ENCODE data around the gene LRRC3.

Gene LRRC3

DNA sequence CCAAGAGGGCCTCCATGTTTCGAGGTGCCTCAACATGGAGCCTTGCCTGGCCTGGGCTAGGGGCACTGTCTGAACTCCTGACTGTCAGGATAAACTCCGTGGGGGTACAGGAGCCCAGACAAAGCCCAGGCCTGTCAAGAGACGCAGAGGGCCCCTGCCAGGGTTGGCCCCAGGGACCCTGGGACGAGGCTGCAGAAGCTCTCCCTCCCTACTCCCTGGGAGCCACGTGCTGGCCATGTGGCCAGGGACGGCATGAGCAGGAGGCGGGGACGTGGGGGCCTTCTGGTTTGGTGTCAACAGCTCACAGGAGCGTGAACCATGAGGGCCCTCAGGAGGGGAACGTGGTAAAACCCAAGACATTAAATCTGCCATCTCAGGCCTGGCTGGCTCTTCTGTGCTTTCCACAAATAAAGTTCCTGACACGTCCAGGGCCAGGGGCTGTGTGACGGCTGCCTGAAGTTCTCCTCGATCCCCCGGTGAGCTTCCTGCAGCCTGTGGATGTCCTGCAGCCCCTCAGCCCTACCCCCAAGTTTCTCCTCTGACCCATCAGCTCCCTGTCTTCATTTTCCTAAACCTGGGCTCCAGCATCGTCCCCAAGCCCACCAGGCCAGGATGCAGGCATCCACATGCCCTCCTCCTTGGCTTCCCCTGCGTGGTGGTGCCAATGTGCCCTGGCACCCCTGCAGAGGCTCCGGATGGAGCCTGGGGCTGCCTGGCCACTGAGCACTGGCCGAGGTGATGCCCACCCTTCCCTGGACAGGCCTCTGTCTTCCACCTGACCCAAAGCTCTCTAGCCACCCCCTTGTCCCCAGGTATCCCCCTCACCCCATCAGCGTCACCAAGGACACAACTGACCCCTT is 12.8 kb upstream of the LRRC3 start (continued):
- TF ChIP-seq, protein P1, sequence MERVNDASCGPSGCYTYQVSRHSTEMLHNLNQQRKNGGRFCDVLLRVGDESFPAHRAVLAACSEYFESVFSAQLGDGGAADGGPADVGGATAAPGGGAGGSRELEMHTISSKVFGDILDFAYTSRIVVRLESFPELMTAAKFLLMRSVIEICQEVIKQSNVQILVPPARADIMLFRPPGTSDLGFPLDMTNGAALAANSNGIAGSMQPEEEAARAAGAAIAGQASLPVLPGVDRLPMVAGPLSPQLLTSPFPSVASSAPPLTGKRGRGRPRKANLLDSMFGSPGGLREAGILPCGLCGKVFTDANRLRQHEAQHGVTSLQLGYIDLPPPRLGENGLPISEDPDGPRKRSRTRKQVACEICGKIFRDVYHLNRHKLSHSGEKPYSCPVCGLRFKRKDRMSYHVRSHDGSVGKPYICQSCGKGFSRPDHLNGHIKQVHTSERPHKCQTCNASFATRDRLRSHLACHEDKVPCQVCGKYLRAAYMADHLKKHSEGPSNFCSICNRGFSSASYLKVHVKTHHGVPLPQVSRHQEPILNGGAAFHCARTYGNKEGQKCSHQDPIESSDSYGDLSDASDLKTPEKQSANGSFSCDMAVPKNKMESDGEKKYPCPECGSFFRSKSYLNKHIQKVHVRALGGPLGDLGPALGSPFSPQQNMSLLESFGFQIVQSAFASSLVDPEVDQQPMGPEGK (CRISPR knock-in tag; IDR thresholded peaks at IDR 0.05; ENCODE audit: borderline replicate concordance) = no peak
- no peak for TF ChIP-seq ZNF565 (CRISPR knock-in tag; conservative IDR thresholded peaks at IDR 0.05; ENCODE audit: low read depth)

DNA sequence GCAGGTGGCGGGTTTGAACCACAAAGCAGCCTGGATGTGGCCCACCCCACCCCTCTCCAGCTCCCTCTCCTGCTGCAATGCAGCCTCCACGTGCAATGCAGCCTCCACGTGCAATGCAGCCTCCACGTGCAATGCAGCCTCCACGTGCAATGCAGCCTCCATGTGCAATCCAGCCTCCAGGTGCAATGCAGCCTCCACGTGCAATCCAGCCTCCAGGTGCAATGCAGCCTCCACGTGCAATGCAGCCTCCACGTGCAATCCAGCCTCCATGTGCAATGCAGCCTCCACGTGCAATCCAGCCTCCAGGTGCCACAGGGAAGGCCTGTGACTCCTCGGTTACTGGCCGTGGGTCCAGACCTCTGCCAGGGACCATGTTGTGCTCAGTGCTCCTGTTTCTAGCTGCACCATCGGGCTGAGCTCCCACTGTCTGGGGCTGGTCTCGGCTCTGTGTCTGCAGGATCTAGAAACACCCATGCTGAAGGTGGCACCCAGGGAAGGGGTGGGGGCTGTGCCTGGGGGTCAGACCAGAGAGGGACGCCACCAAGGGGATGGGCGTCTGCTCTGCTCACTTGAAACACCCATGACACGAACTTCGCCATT is 11.9 kb upstream of the LRRC3 start:
- TF ChIP-seq TCF4 (CRISPR knock-in tag; IDR thresholded peaks at IDR 0.05; ENCODE audit: borderline replicate concordance) (no peak), ESRRG (CRISPR knock-in tag; IDR thresholded peaks at IDR 0.05) (no peak), ZNF565 (CRISPR knock-in tag; conservative IDR thresholded peaks at IDR 0.05; ENCODE audit: low read depth) (no peak)
- TF ChIP-seq, protein P2, sequence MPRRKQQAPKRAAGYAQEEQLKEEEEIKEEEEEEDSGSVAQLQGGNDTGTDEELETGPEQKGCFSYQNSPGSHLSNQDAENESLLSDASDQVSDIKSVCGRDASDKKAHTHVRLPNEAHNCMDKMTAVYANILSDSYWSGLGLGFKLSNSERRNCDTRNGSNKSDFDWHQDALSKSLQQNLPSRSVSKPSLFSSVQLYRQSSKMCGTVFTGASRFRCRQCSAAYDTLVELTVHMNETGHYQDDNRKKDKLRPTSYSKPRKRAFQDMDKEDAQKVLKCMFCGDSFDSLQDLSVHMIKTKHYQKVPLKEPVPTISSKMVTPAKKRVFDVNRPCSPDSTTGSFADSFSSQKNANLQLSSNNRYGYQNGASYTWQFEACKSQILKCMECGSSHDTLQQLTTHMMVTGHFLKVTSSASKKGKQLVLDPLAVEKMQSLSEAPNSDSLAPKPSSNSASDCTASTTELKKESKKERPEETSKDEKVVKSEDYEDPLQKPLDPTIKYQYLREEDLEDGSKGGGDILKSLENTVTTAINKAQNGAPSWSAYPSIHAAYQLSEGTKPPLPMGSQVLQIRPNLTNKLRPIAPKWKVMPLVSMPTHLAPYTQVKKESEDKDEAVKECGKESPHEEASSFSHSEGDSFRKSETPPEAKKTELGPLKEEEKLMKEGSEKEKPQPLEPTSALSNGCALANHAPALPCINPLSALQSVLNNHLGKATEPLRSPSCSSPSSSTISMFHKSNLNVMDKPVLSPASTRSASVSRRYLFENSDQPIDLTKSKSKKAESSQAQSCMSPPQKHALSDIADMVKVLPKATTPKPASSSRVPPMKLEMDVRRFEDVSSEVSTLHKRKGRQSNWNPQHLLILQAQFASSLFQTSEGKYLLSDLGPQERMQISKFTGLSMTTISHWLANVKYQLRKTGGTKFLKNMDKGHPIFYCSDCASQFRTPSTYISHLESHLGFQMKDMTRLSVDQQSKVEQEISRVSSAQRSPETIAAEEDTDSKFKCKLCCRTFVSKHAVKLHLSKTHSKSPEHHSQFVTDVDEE (CRISPR knock-in tag; IDR thresholded peaks at IDR 0.05) = no peak
- TF ChIP-seq, protein P3, sequence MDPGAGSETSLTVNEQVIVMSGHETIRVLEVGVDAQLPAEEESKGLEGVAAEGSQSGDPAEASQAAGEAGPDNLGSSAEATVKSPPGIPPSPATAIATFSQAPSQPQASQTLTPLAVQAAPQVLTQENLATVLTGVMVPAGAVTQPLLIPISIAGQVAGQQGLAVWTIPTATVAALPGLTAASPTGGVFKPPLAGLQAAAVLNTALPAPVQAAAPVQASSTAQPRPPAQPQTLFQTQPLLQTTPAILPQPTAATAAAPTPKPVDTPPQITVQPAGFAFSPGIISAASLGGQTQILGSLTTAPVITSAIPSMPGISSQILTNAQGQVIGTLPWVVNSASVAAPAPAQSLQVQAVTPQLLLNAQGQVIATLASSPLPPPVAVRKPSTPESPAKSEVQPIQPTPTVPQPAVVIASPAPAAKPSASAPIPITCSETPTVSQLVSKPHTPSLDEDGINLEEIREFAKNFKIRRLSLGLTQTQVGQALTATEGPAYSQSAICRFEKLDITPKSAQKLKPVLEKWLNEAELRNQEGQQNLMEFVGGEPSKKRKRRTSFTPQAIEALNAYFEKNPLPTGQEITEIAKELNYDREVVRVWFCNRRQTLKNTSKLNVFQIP (CRISPR knock-in tag; IDR thresholded peaks at IDR 0.05; ENCODE audit: borderline replicate concordance, low read depth) = no peak
- ATAC-seq = no peak

DNA sequence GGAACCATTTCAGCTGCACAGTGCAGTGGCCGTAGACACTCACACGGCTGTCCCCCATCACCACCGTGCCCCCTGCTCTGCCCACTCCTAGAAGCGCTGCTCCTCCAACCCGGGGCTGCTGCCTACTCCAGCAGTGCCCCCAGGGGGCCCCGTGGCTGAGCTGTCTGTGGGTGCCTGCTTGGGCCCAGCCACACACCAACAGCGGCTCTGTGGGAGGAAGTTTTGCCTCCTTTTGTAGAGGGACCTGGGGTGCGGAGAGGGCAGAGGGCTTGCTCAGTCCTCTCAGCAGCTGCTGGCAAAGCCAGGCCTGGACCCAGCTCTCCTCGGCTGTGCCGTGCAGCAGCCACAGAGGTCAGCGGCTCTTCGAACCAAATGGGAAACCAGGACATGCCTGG is 11.4 kb upstream of the LRRC3 start:
- ATAC-seq = no peak

More for the DNA sequence above, 11.4 kb upstream of the LRRC3 start:
- TF ChIP-seq, protein P4, sequence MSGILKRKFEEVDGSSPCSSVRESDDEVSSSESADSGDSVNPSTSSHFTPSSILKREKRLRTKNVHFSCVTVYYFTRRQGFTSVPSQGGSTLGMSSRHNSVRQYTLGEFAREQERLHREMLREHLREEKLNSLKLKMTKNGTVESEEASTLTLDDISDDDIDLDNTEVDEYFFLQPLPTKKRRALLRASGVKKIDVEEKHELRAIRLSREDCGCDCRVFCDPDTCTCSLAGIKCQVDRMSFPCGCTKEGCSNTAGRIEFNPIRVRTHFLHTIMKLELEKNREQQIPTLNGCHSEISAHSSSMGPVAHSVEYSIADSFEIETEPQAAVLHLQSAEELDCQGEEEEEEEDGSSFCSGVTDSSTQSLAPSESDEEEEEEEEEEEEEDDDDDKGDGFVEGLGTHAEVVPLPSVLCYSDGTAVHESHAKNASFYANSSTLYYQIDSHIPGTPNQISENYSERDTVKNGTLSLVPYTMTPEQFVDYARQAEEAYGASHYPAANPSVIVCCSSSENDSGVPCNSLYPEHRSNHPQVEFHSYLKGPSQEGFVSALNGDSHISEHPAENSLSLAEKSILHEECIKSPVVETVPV (CRISPR knock-in tag; IDR thresholded peaks at IDR 0.05) = no peak
- TF ChIP-seq, protein P5, sequence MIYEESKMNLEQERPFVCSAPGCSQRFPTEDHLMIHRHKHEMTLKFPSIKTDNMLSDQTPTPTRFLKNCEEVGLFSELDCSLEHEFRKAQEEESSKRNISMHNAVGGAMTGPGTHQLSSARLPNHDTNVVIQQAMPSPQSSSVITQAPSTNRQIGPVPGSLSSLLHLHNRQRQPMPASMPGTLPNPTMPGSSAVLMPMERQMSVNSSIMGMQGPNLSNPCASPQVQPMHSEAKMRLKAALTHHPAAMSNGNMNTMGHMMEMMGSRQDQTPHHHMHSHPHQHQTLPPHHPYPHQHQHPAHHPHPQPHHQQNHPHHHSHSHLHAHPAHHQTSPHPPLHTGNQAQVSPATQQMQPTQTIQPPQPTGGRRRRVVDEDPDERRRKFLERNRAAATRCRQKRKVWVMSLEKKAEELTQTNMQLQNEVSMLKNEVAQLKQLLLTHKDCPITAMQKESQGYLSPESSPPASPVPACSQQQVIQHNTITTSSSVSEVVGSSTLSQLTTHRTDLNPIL (CRISPR knock-in tag; IDR thresholded peaks at IDR 0.05; ENCODE audit: low read depth) = no peak
- TF ChIP-seq ESRRG (CRISPR knock-in tag; IDR thresholded peaks at IDR 0.05) (no peak), ZFP3 (CRISPR knock-in tag; IDR thresholded peaks at IDR 0.05) (no peak), GLIS3 (CRISPR knock-in tag; IDR thresholded peaks at IDR 0.05) (no peak), TOX (CRISPR knock-in tag; IDR thresholded peaks at IDR 0.05; ENCODE audit: borderline replicate concordance) (no peak), TCF4 (CRISPR knock-in tag; IDR thresholded peaks at IDR 0.05; ENCODE audit: borderline replicate concordance) (no peak)
- TF ChIP-seq, protein P1 (CRISPR knock-in tag; IDR thresholded peaks at IDR 0.05; ENCODE audit: borderline replicate concordance) = no peak
